ENCODE data around the gene HLF.

Gene HLF

GRCh38 chr17:55312852-55313251 lies 48.1 kb downstream of the HLF start:
- CTCF ChIA-PET, result interaction anchor here (2.4 kb wide), 1 partner anchor 35 kb away, joined by 14 read pairs; no protein-coding TSS in a partner anchor
- DNase-seq, result no peak
- Mint-ChIP-seq H3K9me3 (no peaks in the 10 kb centered on the region), H3K4me1 (peaks cover 3% of the 10 kb centered on the region), H3K27ac (no peak overlapping the region), H3K27me3 (peaks cover 16% of the 10 kb centered on the region), H3K36me3 (no peaks in the 10 kb centered on the region), H3K4me3 (no peak overlapping the region)

GRCh38 chr17:55314061-55314783 lies 49.5 kb downstream of the HLF start:
- DNase-seq, result no peak
- Mint-ChIP-seq H3K4me1 (peaks cover 3% of the 10 kb centered on the region), H3K27me3 (peaks cover 25% of the 10 kb centered on the region), H3K36me3 (no peaks in the 10 kb centered on the region), H3K9me3 (no peaks in the 10 kb centered on the region), H3K27ac (no peak overlapping the region), H3K4me3 (no peak overlapping the region)
- CTCF ChIA-PET, result interaction anchor here (2.4 kb wide), 1 partner anchor 33 kb away, joined by 14 read pairs; no protein-coding TSS in a partner anchor

- Mint-ChIP-seq H3K27me3 (peaks cover 25% of the 10 kb centered on the region), H3K4me3 (no peak overlapping the region), H3K4me1 (peaks cover 3% of the 10 kb centered on the region), H3K9me3 (no peaks in the 10 kb centered on the region), H3K27ac (no peak overlapping the region), H3K36me3 (no peaks in the 10 kb centered on the region)
- CTCF ChIA-PET, result interaction anchor here (2.4 kb wide), 1 partner anchor 33 kb away, joined by 14 read pairs; no protein-coding TSS in a partner anchor
- no peak for DNase-seq
These were observed 50.2 kb downstream of the HLF start for GRCh38 chr17:55314784-55315491.

GRCh38 chr17:55316499-55316898 lies 51.7 kb downstream of the HLF start:
- no peaks in the 10 kb centered on the region for H3K9me3 Mint-ChIP-seq
- no peak overlapping the region for H3K4me3 Mint-ChIP-seq
- DNase-seq, result no peak
- CTCF ChIA-PET, result no interaction called here
- H3K27me3 Mint-ChIP-seq, result peaks cover 32% of the 10 kb centered on the region
- no peaks in the 10 kb centered on the region for H3K36me3 Mint-ChIP-seq
- no peak overlapping the region for H3K27ac Mint-ChIP-seq
- peaks cover 3% of the 10 kb centered on the region for H3K4me1 Mint-ChIP-seq

- peaks cover 3% of the 10 kb centered on the region for H3K4me1 Mint-ChIP-seq
- CTCF ChIA-PET, result no interaction called here
- DNase-seq, result no peak
- no peaks in the 10 kb centered on the region for H3K9me3 Mint-ChIP-seq
- no peak overlapping the region for H3K27ac Mint-ChIP-seq
- peaks cover 32% of the 10 kb centered on the region for H3K27me3 Mint-ChIP-seq
- H3K36me3 Mint-ChIP-seq, result no peaks in the 10 kb centered on the region
- H3K4me3 Mint-ChIP-seq, result no peak overlapping the region
These were observed 52.5 kb downstream of the HLF start for GRCh38 chr17:55317284-55317683.

- CTCF ChIA-PET, result interaction anchor here (0.8 kb wide), 1 partner anchor 38 kb away, joined by 3 read pairs; no protein-coding TSS in a partner anchor
- Mint-ChIP-seq H3K27me3 (peaks cover 29% of the 10 kb centered on the region), H3K27ac (no peak overlapping the region), H3K4me3 (no peak overlapping the region), H3K36me3 (no peaks in the 10 kb centered on the region), H3K4me1 (peaks cover 3% of the 10 kb centered on the region), H3K9me3 (no peaks in the 10 kb centered on the region)
- no peak for DNase-seq
These were observed 53.3 kb downstream of the HLF start for GRCh38 chr17:55318081-55318480.

GRCh38 chr17:55318715-55319487 lies 54.1 kb downstream of the HLF start:
- Mint-ChIP-seq H3K4me1 (peaks cover 3% of the 10 kb centered on the region), H3K27me3 (peaks cover 28% of the 10 kb centered on the region), H3K36me3 (no peaks in the 10 kb centered on the region), H3K4me3 (no peak overlapping the region), H3K27ac (no peak overlapping the region), H3K9me3 (no peaks in the 10 kb centered on the region)
- CTCF ChIA-PET, result interaction anchor here (0.8 kb wide), 1 partner anchor 37 kb away, joined by 3 read pairs; no protein-coding TSS in a partner anchor
- DNase-seq, result no peak

GRCh38 chr17:55319933-55320593 lies 55.3 kb downstream of the HLF start:
- Mint-ChIP-seq H3K4me1 (no peaks in the 10 kb centered on the region), H3K36me3 (no peaks in the 10 kb centered on the region), H3K27me3 (peaks cover 23% of the 10 kb centered on the region), H3K27ac (no peak overlapping the region), H3K9me3 (no peaks in the 10 kb centered on the region), H3K4me3 (no peak overlapping the region)
- DNase-seq, result no peak
- CTCF ChIA-PET, result no interaction called here

GRCh38 chr17:55320594-55321426 lies 56.0 kb downstream of the HLF start:
- Mint-ChIP-seq H3K9me3 (no peaks in the 10 kb centered on the region), H3K4me1 (no peaks in the 10 kb centered on the region), H3K36me3 (no peaks in the 10 kb centered on the region), H3K4me3 (no peak overlapping the region), H3K27ac (no peak overlapping the region), H3K27me3 (peaks cover 20% of the 10 kb centered on the region)
- no peak for DNase-seq
- CTCF ChIA-PET, result no interaction called here

GRCh38 chr17:55321427-55322060 lies 56.8 kb downstream of the HLF start:
- DNase-seq, result no peak
- Mint-ChIP-seq H3K4me3 (no peak overlapping the region), H3K27me3 (peaks cover 18% of the 10 kb centered on the region), H3K27ac (no peak overlapping the region), H3K36me3 (no peaks in the 10 kb centered on the region), H3K4me1 (no peaks in the 10 kb centered on the region), H3K9me3 (no peaks in the 10 kb centered on the region)
- CTCF ChIA-PET, result no interaction called here

- Mint-ChIP-seq H3K4me1 (no peaks in the 10 kb centered on the region), H3K36me3 (no peaks in the 10 kb centered on the region)
- CTCF ChIA-PET, result interaction anchor here (1.1 kb wide), 1 partner anchor 24 kb away, joined by 3 read pairs; no protein-coding TSS in a partner anchor
These were observed 57.8 kb downstream of the HLF start for GRCh38 chr17:55322453-55322985.

GRCh38 chr17:55323518-55324295 lies 58.9 kb downstream of the HLF start:
- no peak for DNase-seq
- H3K27ac Mint-ChIP-seq, result no peak overlapping the region
- no peaks in the 10 kb centered on the region for H3K36me3 Mint-ChIP-seq
- H3K27me3 Mint-ChIP-seq, result peaks cover 19% of the 10 kb centered on the region
- no peaks in the 10 kb centered on the region for H3K9me3 Mint-ChIP-seq
- no peaks in the 10 kb centered on the region for H3K4me1 Mint-ChIP-seq
- CTCF ChIA-PET, result interaction anchor here (0.6 to 1.1 kb wide), 2 partner anchors 23 to 1200 kb away, joined by 3 read pairs; no protein-coding TSS in a partner anchor
- H3K4me3 Mint-ChIP-seq, result no peak overlapping the region

More at GRCh38 chr17:55322453-55322985, 57.8 kb downstream of the HLF start:
- no peak for DNase-seq
- no peaks in the 10 kb centered on the region for H3K9me3 Mint-ChIP-seq
- H3K27me3 Mint-ChIP-seq, result peaks cover 23% of the 10 kb centered on the region
- H3K27ac Mint-ChIP-seq, result no peak overlapping the region
- no peak overlapping the region for H3K4me3 Mint-ChIP-seq

All from activated naive CD4-positive, alpha-beta T cell treated with anti-CD3 and anti-CD28 coated beads, Interleukin-2, amount 10 ng/mL, durations not matched to agents 7 days and 5 days (primary cell).